MCF 10A (cell line): Measurements from ENCODE around the gene KCNG1. TPM values are rescaled to one million over a fixed set of nuclear protein-coding genes. Genes with fewer than 3 reads are reported as not detected.

ENCODE experiments used
- BruUV-seq: library from RNA; stranded (reverse); fragments of 400-500 nt; replicated peaks from 2 replicates; lab custom pipeline; 2021; lab: Mats Ljungman, UMichigan
- CTCF ChIA-PET: fragments of 300-600 bp; sonication (Branson Sonifier 250); formaldehyde crosslinking; extraction: SDS; loops from one replicate; lab custom pipeline; 2021; ENCODE audit warnings: antibody characterized with exemption, inconsistent platforms; lab: Yijun Ruan, JAX
- POLR2A ChIA-PET: fragments of 300-600, 350-650 bp; sonication (Branson Sonifier 250); formaldehyde crosslinking; extraction: SDS; loops from one replicate; lab custom pipeline; 2020; ENCODE audit warnings: antibody characterized with exemption, inconsistent platforms; lab: Yijun Ruan, JAX
- DNase-seq: peaks from one replicate; pipeline ENCODE4 v3.0.0-alpha.2; 2018; ENCODE audit not compliant: unreplicated experiment
- H3K27ac Mint-ChIP-seq: one replicate; pipeline ENCODE4 v1.8.0; 2022; ENCODE audit warnings: mild to moderate bottlenecking, low read depth, mixed read lengths; ENCODE audit not compliant: unreplicated experiment
- H3K27me3 Mint-ChIP-seq: one replicate; pipeline ENCODE4 v1.8.0; 2022; ENCODE audit warnings: mixed read lengths; ENCODE audit not compliant: insufficient read depth, unreplicated experiment
- H3K36me3 Mint-ChIP-seq: one replicate; pipeline ENCODE4 v1.8.0; 2022; ENCODE audit warnings: mild to moderate bottlenecking, moderate library complexity, mixed read lengths; ENCODE audit not compliant: insufficient read depth, unreplicated experiment
- H3K4me1 Mint-ChIP-seq: one replicate; pipeline ENCODE4 v1.8.0; 2022; ENCODE audit warnings: mixed read lengths; ENCODE audit not compliant: insufficient read depth, unreplicated experiment
- H3K4me3 Mint-ChIP-seq: one replicate; pipeline ENCODE4 v1.8.0; 2022; ENCODE audit warnings: mild to moderate bottlenecking, moderate library complexity, mixed read lengths; ENCODE audit not compliant: unreplicated experiment
- H3K9me3 Mint-ChIP-seq: one replicate; pipeline ENCODE4 v1.8.0; 2022; ENCODE audit warnings: mixed read lengths; ENCODE audit not compliant: unreplicated experiment
- CTCF ChIP-seq: fragments of 200-600 bp; IDR thresholded peaks from one replicate; pipeline ENCODE4 v1.8.0; 2022; ENCODE audit warnings: antibody characterized with exemption, mild to moderate bottlenecking; ENCODE audit not compliant: unreplicated experiment
- intact Hi-C: fragments of 100-400 bp; cut with micrococcal nuclease; formaldehyde crosslinking; loops from 2 replicates; pipeline ENCODE4 v1.14.1; 2022
- total RNA-seq: library from RNA; stranded (reverse); gene quantifications from 2 replicates; pipeline ENCODE4 v1.2.3, GENCODE V29; 2022

Gene KCNG1
- total RNA-seq, 1 experiment from 2014 or later = 24.8 TPM

GRCh38 chr20:51060301-51060700 lies 37.4 kb upstream of the KCNG1 start:
- Mint-ChIP-seq H3K9me3 (no peaks in the 10 kb centered on the region), H3K4me1 (no peaks in the 10 kb centered on the region), H3K4me3 (no peak overlapping the region), H3K27ac (no peak overlapping the region), H3K36me3 (peaks cover 4% of the 10 kb centered on the region), H3K27me3 (peaks cover 25% of the 10 kb centered on the region)
- POLR2A ChIA-PET = no interaction called here
- CTCF ChIA-PET = interaction anchor here (0.6 to 0.9 kb wide), 2 partner anchors 275 to 388 kb away, joined by 3 to 4 read pairs; no protein-coding TSS in a partner anchor
- DNase-seq = no peak
- intact Hi-C loops = no loop called here
- no TSS peak for BruUV-seq
- no peak for TF ChIP-seq CTCF

- no peak for DNase-seq
- Mint-ChIP-seq H3K4me3 (no peak overlapping the region), H3K4me1 (no peaks in the 10 kb centered on the region), H3K36me3 (peaks cover 4% of the 10 kb centered on the region), H3K27ac (no peak overlapping the region), H3K27me3 (peaks cover 29% of the 10 kb centered on the region), H3K9me3 (no peaks in the 10 kb centered on the region)
- CTCF ChIA-PET = interaction anchor here (0.6 to 0.9 kb wide), 5 partner anchors 9 to 1619 kb away, joined by 3 to 4 read pairs (median 3); no protein-coding TSS in a partner anchor
- intact Hi-C loops = no loop called here
- no peak for TF ChIP-seq CTCF
- no TSS peak for BruUV-seq
- POLR2A ChIA-PET = no interaction called here
Measured at GRCh38 chr20:51059862-51060261, 37.0 kb upstream of the KCNG1 start.

- BruUV-seq = no TSS peak
- H3K27me3 Mint-ChIP-seq = peaks cover 34% of the 10 kb centered on the region
- no peak overlapping the region for H3K27ac Mint-ChIP-seq
- H3K9me3 Mint-ChIP-seq = no peaks in the 10 kb centered on the region
- H3K4me3 Mint-ChIP-seq = no peak overlapping the region
- POLR2A ChIA-PET = interaction anchor here (0.6 to 0.7 kb wide), 2 partner anchors 312 to 473 kb away, joined by 3 read pairs; no protein-coding TSS in a partner anchor
- TF ChIP-seq CTCF = no peak
- intact Hi-C loops = no loop called here
- H3K4me1 Mint-ChIP-seq = no peaks in the 10 kb centered on the region
- DNase-seq = no peak
- peaks cover 4% of the 10 kb centered on the region for H3K36me3 Mint-ChIP-seq
- CTCF ChIA-PET = interaction anchor here (1.2 kb wide), 1 partner anchor 249 kb away, joined by 4 read pairs; no protein-coding TSS in a partner anchor
Measured at GRCh38 chr20:51058017-51058416, 35.1 kb upstream of the KCNG1 start.

- H3K4me3 Mint-ChIP-seq = no peak overlapping the region
- no peaks in the 10 kb centered on the region for H3K9me3 Mint-ChIP-seq
- no TSS peak for BruUV-seq
- intact Hi-C loops = no loop called here
- H3K27ac Mint-ChIP-seq = no peak overlapping the region
- TF ChIP-seq CTCF = no peak
- H3K4me1 Mint-ChIP-seq = no peaks in the 10 kb centered on the region
- no peak for DNase-seq
- POLR2A ChIA-PET = no interaction called here
- H3K36me3 Mint-ChIP-seq = no peaks in the 10 kb centered on the region
- peaks cover 49% of the 10 kb centered on the region for H3K27me3 Mint-ChIP-seq
- CTCF ChIA-PET = interaction anchor here (0.6 kb wide), 2 partner anchors 115 to 201 kb away, joined by 3 read pairs; no protein-coding TSS in a partner anchor
Measured at GRCh38 chr20:51054233-51054632, 31.3 kb upstream of the KCNG1 start.
